Lower lobe of right lung (tissue), 2 donors: ENCODE data around the gene CYP39A1. TPM values are rescaled to one million over a fixed set of nuclear protein-coding genes. Genes with fewer than 3 reads are reported as not detected.

Source experiments
- ATAC-seq, 2 donors: fragments of 200-7000 bp; cut with Tn5 transposase; one replicate each; pipeline ENCODE4 v1.9.1; 2020 to 2022; ENCODE audit warnings: mild to moderate bottlenecking in 2 of 2, moderate library complexity in 2 of 2
- DNase-seq: peaks from one replicate; pipeline ENCODE4 v3.0.0-alpha.2; 2020
- H3K27ac ChIP-seq: fragments of 200-600 bp; one replicate; pipeline ENCODE4 v1.8.0; 2022
- H3K27me3 ChIP-seq: fragments of 200-600 bp; one replicate; pipeline ENCODE4 v1.8.0; 2022; ENCODE audit warnings: low read depth
- H3K36me3 ChIP-seq: fragments of 200-600 bp; one replicate; pipeline ENCODE4 v1.8.0; 2022; ENCODE audit warnings: mild to moderate bottlenecking
- H3K4me1 ChIP-seq: fragments of 200-600 bp; one replicate; pipeline ENCODE4 v1.8.0; 2022
- H3K4me3 ChIP-seq: fragments of 200-600 bp; one replicate; pipeline ENCODE4 v1.8.0; 2022; ENCODE audit warnings: mild to moderate bottlenecking
- H3K9me3 ChIP-seq: fragments of 200-600 bp; one replicate; pipeline ENCODE4 v1.8.0; 2022
- intact Hi-C: fragments of 100-400 bp; cut with DNase I; formaldehyde crosslinking; loops from one replicate; pipeline ENCODE4 v1.11.0; 2022
- total RNA-seq: library from RNA; stranded (reverse); fragmentation: NEBNext Ultra II Directional; extraction: Animal tissue kit (Norgen Biotek cat#: 25700); gene quantifications from one replicate; pipeline ENCODE4 v1.2.1, GENCODE V29; 2021
- TF ChIP-seq, protein P1 (sequence below): fragments of 200-600 bp; IDR thresholded peaks from one replicate; pipeline ENCODE4 v1.8.0; 2022; ENCODE audit warnings: antibody characterized with exemption, mild to moderate bottlenecking
- donor health status: DM: no; HTN: yes; CAD: no; lungs with severe emphysema.

Gene CYP39A1
- total RNA-seq, 1 donor from 2014 or later = 5.4 TPM

DNA sequence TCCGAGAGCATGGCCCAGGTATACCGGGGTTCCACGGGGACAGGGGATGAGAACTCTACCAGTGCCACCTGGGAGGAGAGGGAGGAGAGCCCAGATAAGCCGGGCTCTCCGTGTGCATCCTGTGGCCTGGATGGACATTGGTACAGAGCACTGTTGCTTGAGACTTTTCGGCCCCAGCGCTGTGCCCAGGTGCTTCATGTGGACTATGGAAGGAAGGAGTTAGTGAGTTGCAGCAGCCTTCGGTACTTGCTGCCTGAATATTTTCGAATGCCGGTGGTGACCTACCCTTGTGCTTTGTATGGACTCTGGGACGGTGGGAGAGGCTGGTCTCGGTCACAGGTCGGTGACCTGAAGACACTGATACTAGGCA is 36.3 kb upstream of the CYP39A1 start:
- TF ChIP-seq, protein P1, sequence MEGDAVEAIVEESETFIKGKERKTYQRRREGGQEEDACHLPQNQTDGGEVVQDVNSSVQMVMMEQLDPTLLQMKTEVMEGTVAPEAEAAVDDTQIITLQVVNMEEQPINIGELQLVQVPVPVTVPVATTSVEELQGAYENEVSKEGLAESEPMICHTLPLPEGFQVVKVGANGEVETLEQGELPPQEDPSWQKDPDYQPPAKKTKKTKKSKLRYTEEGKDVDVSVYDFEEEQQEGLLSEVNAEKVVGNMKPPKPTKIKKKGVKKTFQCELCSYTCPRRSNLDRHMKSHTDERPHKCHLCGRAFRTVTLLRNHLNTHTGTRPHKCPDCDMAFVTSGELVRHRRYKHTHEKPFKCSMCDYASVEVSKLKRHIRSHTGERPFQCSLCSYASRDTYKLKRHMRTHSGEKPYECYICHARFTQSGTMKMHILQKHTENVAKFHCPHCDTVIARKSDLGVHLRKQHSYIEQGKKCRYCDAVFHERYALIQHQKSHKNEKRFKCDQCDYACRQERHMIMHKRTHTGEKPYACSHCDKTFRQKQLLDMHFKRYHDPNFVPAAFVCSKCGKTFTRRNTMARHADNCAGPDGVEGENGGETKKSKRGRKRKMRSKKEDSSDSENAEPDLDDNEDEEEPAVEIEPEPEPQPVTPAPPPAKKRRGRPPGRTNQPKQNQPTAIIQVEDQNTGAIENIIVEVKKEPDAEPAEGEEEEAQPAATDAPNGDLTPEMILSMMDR = no peak
- H3K4me1 ChIP-seq = no peaks in the 10 kb centered on the region
- ATAC-seq = peak in 1 of 2 donors; percentile 11
- DNase-seq = no peak
- intact Hi-C loops = no loop called here
- no peaks in the 10 kb centered on the region for H3K9me3 ChIP-seq
- H3K4me3 ChIP-seq = no peak overlapping the region
- no peaks in the 10 kb centered on the region for H3K36me3 ChIP-seq
- H3K27ac ChIP-seq = no peak overlapping the region
- no peaks in the 10 kb centered on the region for H3K27me3 ChIP-seq

GRCh38 chr6:46688117-46688965 is 35.7 kb upstream of the CYP39A1 start:
- no peak for DNase-seq
- no peaks in the 10 kb centered on the region for H3K4me1 ChIP-seq
- intact Hi-C loops = no loop called here
- ATAC-seq = peak in 1 of 2 donors; percentile 11
- no peak overlapping the region for H3K4me3 ChIP-seq
- TF ChIP-seq, protein P1 = no peak
- H3K9me3 ChIP-seq = no peaks in the 10 kb centered on the region
- no peak overlapping the region for H3K27ac ChIP-seq
- H3K36me3 ChIP-seq = no peaks in the 10 kb centered on the region
- H3K27me3 ChIP-seq = no peaks in the 10 kb centered on the region

DNA sequence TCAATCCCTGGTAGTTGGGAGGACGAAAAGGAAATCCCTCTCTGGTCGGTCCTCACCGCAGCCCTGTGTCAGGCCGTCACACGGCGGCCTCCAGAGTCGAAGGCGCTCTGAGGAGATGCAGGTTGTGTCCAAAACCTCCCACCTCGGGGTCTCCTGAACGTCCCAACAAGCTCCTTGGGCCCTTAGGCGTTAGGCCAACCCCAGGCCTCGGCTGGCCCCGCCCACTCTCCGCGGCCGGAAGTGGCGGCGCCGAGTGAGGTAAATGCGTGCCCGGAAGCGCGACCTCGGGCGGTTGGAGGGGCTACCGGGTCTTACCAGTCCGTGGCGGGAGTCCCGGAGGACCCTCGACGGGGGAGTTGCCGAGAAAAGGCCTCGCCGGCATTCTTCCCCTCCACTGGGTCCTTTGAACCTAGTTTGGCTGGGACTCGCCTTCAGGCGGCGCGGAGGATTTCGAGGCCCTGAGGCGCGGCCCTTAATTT is 35.0 kb upstream of the CYP39A1 start, which contains the start of gene TDRD6:
Gene TDRD6, plus strand, starts transcription at position 267 of the 479 bp plus-strand sequence. CDS start 244 bp downstream, outside the sequence.
- intact Hi-C loops = no loop called here
- TF ChIP-seq, protein P1 = no peak
- H3K27ac ChIP-seq = no peak within 1 kb of the TSS
- H3K36me3 ChIP-seq = no peaks in the 10 kb centered on the region
- no peaks in the 10 kb centered on the region for H3K9me3 ChIP-seq
- ATAC-seq (peak in 1 of 2 donors; percentile 14), DNase-seq (no peak)
- H3K27me3 ChIP-seq = no peaks in the 10 kb centered on the region
- no peaks in the 10 kb centered on the region for H3K4me1 ChIP-seq
- no peak within 1 kb of the TSS for H3K4me3 ChIP-seq

DNA sequence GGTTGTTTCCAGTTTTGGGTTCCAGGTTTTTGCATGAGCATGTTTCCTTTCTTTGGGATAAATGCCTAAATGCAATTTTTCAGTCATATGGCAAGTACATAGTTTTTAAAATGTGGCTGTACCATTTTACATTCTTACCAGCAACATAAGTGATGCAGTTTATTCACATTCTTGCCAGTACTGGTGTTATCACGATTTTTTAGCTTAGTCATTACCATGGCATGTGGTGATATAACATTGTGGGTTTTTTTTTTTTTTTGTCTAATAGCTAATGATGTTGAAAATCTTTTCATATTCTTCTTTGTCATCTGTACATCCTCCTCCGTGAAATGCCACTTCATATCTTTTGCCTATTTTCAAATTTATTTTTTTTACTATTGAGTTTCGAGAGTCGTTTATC is 32.2 kb upstream of the CYP39A1 start:
- H3K27ac ChIP-seq = no peak overlapping the region
- ATAC-seq (no peak), DNase-seq (no peak)
- H3K27me3 ChIP-seq = no peaks in the 10 kb centered on the region
- H3K9me3 ChIP-seq = no peaks in the 10 kb centered on the region
- no peaks in the 10 kb centered on the region for H3K4me1 ChIP-seq
- no peaks in the 10 kb centered on the region for H3K36me3 ChIP-seq
- H3K4me3 ChIP-seq = no peak overlapping the region
- intact Hi-C loops = no loop called here
- TF ChIP-seq, protein P1 = no peak

- TF ChIP-seq, protein P1 = no peak
- H3K27ac ChIP-seq = no peak overlapping the region
Observed at GRCh38 chr6:46677314-46677654, 24.7 kb upstream of the CYP39A1 start.

More at GRCh38 chr6:46677314-46677654, 24.7 kb upstream of the CYP39A1 start:
- intact Hi-C loops = no loop called here
- no peak for ATAC-seq
- DNase-seq = no peak
- no peaks in the 10 kb centered on the region for H3K4me1 ChIP-seq
- no peaks in the 10 kb centered on the region for H3K27me3 ChIP-seq
- peaks cover 12% of the 10 kb centered on the region for H3K36me3 ChIP-seq
- no peak overlapping the region for H3K4me3 ChIP-seq
- H3K9me3 ChIP-seq = no peaks in the 10 kb centered on the region
